HEK293 (cell line): Measurements from ENCODE around the gene PTPN9.

Experiments used
- CTCF ChIA-PET: fragments of 350-600 bp; formaldehyde crosslinking; extraction: SDS; loops from one replicate; lab custom pipeline; 2021; ENCODE audit warnings: antibody characterized with exemption; lab: Yijun Ruan, JAX
- POLR2A ChIA-PET: fragments of 300-600 bp; formaldehyde crosslinking; extraction: SDS; loops from one replicate; lab custom pipeline; 2020; ENCODE audit warnings: antibody characterized with exemption, inconsistent platforms; lab: Yijun Ruan, JAX
- H3K27ac ChIP-seq: fragments of 200-500 bp; sonication (Bioruptor generic); 2 replicates; pipeline ENCODE4 v1.5.1; 2014; ENCODE audit warnings: low read depth, low read length, control low read depth, inconsistent platforms; ENCODE audit errors: extremely low read depth
- H3K36me3 ChIP-seq, 2 experiments: fragments of 200-500 bp in 1 of 2; sonication (Bioruptor generic) in 1 of 2; 1 replicate in 1 of 2; 2 replicates in 1 of 2; pipeline ENCODE4 v1.5.1; 2014 to 2017; ENCODE audit warnings: inconsistent platforms in 2 of 2, low read length in 2 of 2; ENCODE audit not compliant: control insufficient read depth in 2 of 2, insufficient read depth in 1 of 2
- H3K4me1 ChIP-seq: fragments of 200-500 bp; sonication (Bioruptor generic); 2 replicates; pipeline ENCODE4 v1.5.1; 2014; ENCODE audit warnings: mild to moderate bottlenecking, low read length, inconsistent platforms; ENCODE audit not compliant: control insufficient read depth, insufficient read depth
- H3K4me3 ChIP-seq: 2 replicates; pipeline ENCODE4 v1.5.1; 2011; ENCODE audit warnings: low read depth, mild to moderate bottlenecking, control low read depth, low read length, moderate library complexity
- H3K9me3 ChIP-seq: fragments of 200-500 bp; sonication (Bioruptor generic); 2 replicates; pipeline ENCODE4 v1.5.1; 2014; ENCODE audit warnings: low read depth, low read length, inconsistent platforms; ENCODE audit not compliant: control insufficient read depth, insufficient read depth
- KLF1 ChIP-seq: fragments of 450-650 bp; formaldehyde crosslinking; IDR thresholded peaks from 2 replicates; pipeline ENCODE4 v1.5.1; 2016; ENCODE audit warnings: missing biosample characterization, missing genetic modification characterization
- MEIS1 ChIP-seq: sonication (generic); formaldehyde crosslinking; IDR thresholded peaks from 2 replicates; pipeline ENCODE4 v1.8.1; 2022; ENCODE audit warnings: missing genetic modification reagents, mild to moderate bottlenecking, borderline replicate concordance
- PRDM2 ChIP-seq: fragments of 450-650 bp; formaldehyde crosslinking; IDR thresholded peaks from 2 replicates; pipeline ENCODE4 v1.5.1; 2016; ENCODE audit warnings: missing biosample characterization, missing genetic modification characterization, borderline replicate concordance
- SALL2 ChIP-seq: fragments of 450-650 bp; formaldehyde crosslinking; IDR thresholded peaks from 2 replicates; pipeline ENCODE4 v1.5.0; 2017; ENCODE audit warnings: missing biosample characterization, mild to moderate bottlenecking, missing genetic modification characterization, borderline replicate concordance
- ZBTB21 ChIP-seq: fragments of 450-650 bp; formaldehyde crosslinking; IDR thresholded peaks from 2 replicates; pipeline ENCODE4 v1.5.1; 2017; ENCODE audit warnings: missing biosample characterization, missing genetic modification characterization
- ZBTB48 ChIP-seq: fragments of 450-650 bp; formaldehyde crosslinking; IDR thresholded peaks from 2 replicates; pipeline ENCODE4 v1.5.1; 2016; ENCODE audit warnings: missing biosample characterization, missing genetic modification characterization
- ZFP37 ChIP-seq: fragments of 450-650 bp; formaldehyde crosslinking; IDR thresholded peaks from 2 replicates; pipeline ENCODE4 v1.5.1; 2016; ENCODE audit warnings: missing biosample characterization, missing genetic modification characterization
- ZNF174 ChIP-seq: fragments of 450-650 bp; formaldehyde crosslinking; IDR thresholded peaks from 2 replicates; pipeline ENCODE4 v1.5.0; 2017; ENCODE audit warnings: missing biosample characterization, mild to moderate bottlenecking, missing genetic modification characterization
- ZNF23 ChIP-seq: fragments of 450-650 bp; formaldehyde crosslinking; IDR thresholded peaks from 2 replicates; pipeline ENCODE4 v1.5.1; 2016; ENCODE audit warnings: missing biosample characterization, missing genetic modification characterization, borderline replicate concordance
- ZNF248 ChIP-seq: fragments of 450-650 bp; formaldehyde crosslinking; IDR thresholded peaks from 2 replicates; pipeline ENCODE4 v1.5.1; 2017; ENCODE audit warnings: missing biosample characterization, missing genetic modification characterization
- ZNF416 ChIP-seq: fragments of 450-650 bp; formaldehyde crosslinking; IDR thresholded peaks from 2 replicates; pipeline ENCODE4 v1.5.1; 2016; ENCODE audit warnings: missing biosample characterization, missing genetic modification characterization
- ZNF473 ChIP-seq: fragments of 450-650 bp; formaldehyde crosslinking; IDR thresholded peaks from 2 replicates; pipeline ENCODE4 v1.5.1; 2017; ENCODE audit warnings: missing biosample characterization, missing genetic modification characterization
- ZNF629 ChIP-seq: fragments of 450-650 bp; formaldehyde crosslinking; IDR thresholded peaks from 2 replicates; pipeline ENCODE4 v1.5.1; 2017; ENCODE audit warnings: missing biosample characterization, missing genetic modification characterization
- ZNF660 ChIP-seq: fragments of 450-650 bp; IDR thresholded peaks from 2 replicates; pipeline ENCODE4 v1.5.1; 2018; ENCODE audit warnings: missing biosample characterization, mild to moderate bottlenecking, missing genetic modification characterization
- ZNF701 ChIP-seq: fragments of 450-650 bp; formaldehyde crosslinking; IDR thresholded peaks from 2 replicates; pipeline ENCODE4 v1.5.1; 2016; ENCODE audit warnings: missing biosample characterization, missing genetic modification characterization
- ZNF776 ChIP-seq: fragments of 450-650 bp; formaldehyde crosslinking; IDR thresholded peaks from 2 replicates; pipeline ENCODE4 v1.5.0; 2017; ENCODE audit warnings: missing biosample characterization, missing genetic modification characterization, borderline replicate concordance
- ZSCAN16 ChIP-seq: fragments of 450-650 bp; formaldehyde crosslinking; IDR thresholded peaks from 2 replicates; pipeline ENCODE4 v1.5.1; 2016; ENCODE audit warnings: missing biosample characterization, missing genetic modification characterization
- ZSCAN18 ChIP-seq: fragments of 450-650 bp; formaldehyde crosslinking; IDR thresholded peaks from 2 replicates; pipeline ENCODE4 v1.5.1; 2016; ENCODE audit warnings: missing biosample characterization, missing genetic modification characterization

PTPN9 gene

DNA sequence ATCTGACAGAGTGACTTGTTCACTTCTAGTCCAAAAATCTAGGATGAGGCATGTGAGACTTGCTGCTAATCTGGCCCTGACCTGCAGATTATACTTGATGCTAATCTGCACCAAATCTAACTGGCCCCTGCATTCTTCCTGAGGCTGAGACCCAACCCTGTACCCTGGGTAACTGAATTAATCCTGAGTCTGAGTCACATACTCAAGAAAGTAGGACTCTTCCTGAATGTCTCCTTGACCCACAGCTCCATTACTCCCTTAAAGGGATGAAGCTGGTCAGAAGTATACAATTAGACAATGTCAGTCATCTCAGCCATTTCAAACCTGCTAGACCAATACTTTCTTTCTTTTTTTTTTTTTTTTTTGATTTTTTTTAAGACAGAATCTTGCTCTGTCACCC, 25.5 kb downstream of the PTPN9 start:
- ChIA-PET POLR2A (no interaction called here), CTCF (interaction anchor here (0.7 to 1.2 kb wide), 2 partner anchors 20 to 97 kb away, joined by 3 to 6 read pairs; no protein-coding TSS in a partner anchor)
- H3K4me3 ChIP-seq = no peak overlapping the region
- H3K36me3 ChIP-seq = no peaks in the 10 kb centered on the region; a peak in 1 of 3 replicates
- no peaks in the 10 kb centered on the region for H3K9me3 ChIP-seq
- TF ChIP-seq ZBTB21 (no peak), ZNF248 (tag by site-specific recombination) (no peak), ZNF23 (no peak)
- H3K4me1 ChIP-seq = no peaks in the 10 kb centered on the region; the same call in 1 of the 2 replicates
- H3K27ac ChIP-seq = no peak overlapping the region

DNA sequence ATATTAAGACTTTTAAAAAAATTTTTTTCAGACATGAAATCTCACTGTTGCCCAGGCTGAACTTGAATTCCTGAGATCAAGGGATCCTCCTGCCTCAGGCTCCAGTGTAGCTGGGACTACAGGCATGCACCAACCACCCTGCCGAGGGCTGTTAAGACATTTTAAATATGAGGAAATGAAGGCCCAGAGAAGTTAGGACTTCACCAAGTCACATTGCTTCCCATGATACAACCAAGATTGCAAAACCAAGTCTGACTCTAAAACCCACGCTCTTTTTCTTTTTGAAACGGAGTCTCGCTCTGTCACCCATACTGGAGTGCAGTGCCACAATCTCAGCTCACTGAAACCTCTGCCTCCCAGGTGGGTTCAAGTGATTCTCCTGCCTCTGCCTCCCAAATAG, 28.0 kb downstream of the PTPN9 start:
- no peaks in the 10 kb centered on the region; a peak in 1 of 3 replicates for H3K36me3 ChIP-seq
- ChIA-PET POLR2A (no interaction called here), CTCF (interaction anchor here (0.6 kb wide), 1 partner anchor 30 kb away, joined by 3 read pairs; no protein-coding TSS in a partner anchor)
- no peak for TF ChIP-seq ZNF660 (tag by site-specific recombination)
- TF ChIP-seq ZNF629 (tag by site-specific recombination) = no peak
- no peak for TF ChIP-seq ZNF174
- no peak for TF ChIP-seq PRDM2 (tag by site-specific recombination)
- no peak for TF ChIP-seq ZNF416 (tag by site-specific recombination)
- no peak for TF ChIP-seq KLF1 (tag by site-specific recombination)
- TF ChIP-seq ZSCAN18 (tag by site-specific recombination) = no peak
- no peak for TF ChIP-seq ZSCAN16
- TF ChIP-seq ZFP37 (tag by site-specific recombination) = no peak
- no peak for TF ChIP-seq MEIS1 (CRISPR knock-in tag)
- no peak for TF ChIP-seq ZNF776 (tag by site-specific recombination)
- TF ChIP-seq SALL2 = no peak
- no peak for TF ChIP-seq ZNF701 (tag by site-specific recombination)
- TF ChIP-seq ZNF473 (tag by site-specific recombination) = no peak
- no peak for TF ChIP-seq ZBTB48
- no peaks in the 10 kb centered on the region; the same call in 1 of the 2 replicates for H3K4me1 ChIP-seq
- no peak overlapping the region for H3K4me3 ChIP-seq
- H3K9me3 ChIP-seq = no peaks in the 10 kb centered on the region
- H3K27ac ChIP-seq = no peak overlapping the region
